DOHH2 (cell line): ENCODE measurements around the gene MYLK.
"Not testable (repeated sequence)": the region's sequence is repeated elsewhere in the genome, so short reads cannot be mapped to it uniquely, and the experiment has no call there.

Experiments used
- H3F3A ChIP-seq: fragments of 200-600 bp; sonication (generic), shearing (Covaris generic); 2 replicates; pipeline ENCODE4 v1.6.0; 2016; ENCODE audit warnings: antibody characterized with exemption, mild to moderate bottlenecking; ENCODE audit not compliant: control insufficient read depth, insufficient read depth
- H3K27ac ChIP-seq: fragments of 200-600 bp; sonication (generic); 2 replicates; pipeline ENCODE4 v1.5.1; 2014; ENCODE audit warnings: low read depth, mild to moderate bottlenecking, low read length, moderate library complexity
- H3K27me3 ChIP-seq: fragments of 200-600 bp; sonication (generic); 2 replicates; pipeline ENCODE4 v1.6.1; 2014; ENCODE audit warnings: mild to moderate bottlenecking, low read length, mixed read lengths; ENCODE audit not compliant: control insufficient read depth
- H3K36me3 ChIP-seq: fragments of 200-600 bp; sonication (generic); 2 replicates; pipeline ENCODE4 v1.6.1; 2014; ENCODE audit warnings: mild to moderate bottlenecking, low read length, moderate library complexity, mixed read lengths; ENCODE audit not compliant: control insufficient read depth
- H3K4me1 ChIP-seq: fragments of 200-600 bp; sonication (generic); 2 replicates; pipeline ENCODE4 v1.6.1; 2014; ENCODE audit warnings: mild to moderate bottlenecking, low read length, mixed read lengths; ENCODE audit not compliant: control insufficient read depth
- H3K4me2 ChIP-seq: fragments of 200-600 bp; sonication (generic); 2 replicates; pipeline ENCODE4 v1.6.0; 2014; ENCODE audit warnings: mild to moderate bottlenecking, low read length, moderate library complexity
- H3K4me3 ChIP-seq: fragments of 200-600 bp; sonication (generic); 2 replicates; pipeline ENCODE4 v1.5.1; 2014; ENCODE audit warnings: mild to moderate bottlenecking, low read length, mixed read lengths
- H3K79me2 ChIP-seq: fragments of 200-600 bp; sonication (generic); 2 replicates; pipeline ENCODE4 v1.6.1; 2014; ENCODE audit warnings: mild to moderate bottlenecking, low read length, mixed read lengths; ENCODE audit not compliant: control insufficient read depth
- H3K9me2 ChIP-seq: fragments of 200-600 bp; sonication (generic); replicated peaks from 2 replicates; pipeline ENCODE4 v1.6.1; 2014; ENCODE audit warnings: mild to moderate bottlenecking, low read length, mixed read lengths; ENCODE audit not compliant: control insufficient read depth
- H3K9me3 ChIP-seq: fragments of 200-600 bp; sonication (generic); 2 replicates; pipeline ENCODE4 v1.6.1; 2014; ENCODE audit warnings: antibody characterized with exemption, low read length, mixed read lengths; ENCODE audit not compliant: control insufficient read depth, insufficient read depth
- H4K20me1 ChIP-seq: fragments of 200-600 bp; sonication (generic); 2 replicates; pipeline ENCODE4 v1.6.0; 2014; ENCODE audit warnings: low read depth, mild to moderate bottlenecking, antibody characterized with exemption, low read length, moderate library complexity; ENCODE audit not compliant: control insufficient read depth, insufficient read depth
- CTCF ChIP-seq: fragments of 200-600 bp; sonication (generic); IDR thresholded peaks from one replicate; pipeline ENCODE4 v1.5.1; 2014; ENCODE audit warnings: antibody characterized with exemption, mild to moderate bottlenecking, low read depth, low read length; ENCODE audit not compliant: poor library complexity, severe bottlenecking
- EZH2phosphoT487 ChIP-seq: fragments of 200-600 bp; sonication (generic); IDR thresholded peaks from 2 replicates; pipeline ENCODE4 v1.6.1; 2017; ENCODE audit warnings: borderline replicate concordance, mild to moderate bottlenecking, antibody characterized with exemption, low read length, moderate library complexity, mixed read lengths

The MYLK gene

GRCh38 chr3:123720638-123721037 lies 163.5 kb downstream of the MYLK start:
- Histone ChIP-seq H3K4me1 (no peaks in the 10 kb centered on the region), H3K27me3 (no peaks in the 10 kb centered on the region), H3K79me2 (no peaks in the 10 kb centered on the region), H3K9me2 (no peaks in the 10 kb centered on the region), H4K20me1 (no peaks in the 10 kb centered on the region), H3K36me3 (no peaks in the 10 kb centered on the region), H3K9me3 (no peaks in the 10 kb centered on the region), H3F3A (no peaks in the 10 kb centered on the region), H3K4me2 (no peak overlapping the region), H3K27ac (no peak overlapping the region), H3K4me3 (no peak overlapping the region)
- no peak for TF ChIP-seq CTCF

GRCh38 chr3:123719862-123720453 lies 164.2 kb downstream of the MYLK start:
- H3F3A ChIP-seq, result no peaks in the 10 kb centered on the region
- H3K4me3 ChIP-seq, result no peak overlapping the region
- no peaks in the 10 kb centered on the region for H3K9me3 ChIP-seq
- H3K4me2 ChIP-seq, result no peak overlapping the region
- H3K27me3 ChIP-seq, result no peaks in the 10 kb centered on the region
- no peak overlapping the region for H3K27ac ChIP-seq
- no peaks in the 10 kb centered on the region for H3K9me2 ChIP-seq
- no peaks in the 10 kb centered on the region for H4K20me1 ChIP-seq
- no peaks in the 10 kb centered on the region for H3K79me2 ChIP-seq
- H3K36me3 ChIP-seq, result no peaks in the 10 kb centered on the region
- TF ChIP-seq EZH2phosphoT487 (no peak), CTCF (no peak)
- H3K4me1 ChIP-seq, result no peaks in the 10 kb centered on the region

GRCh38 chr3:123719061-123719756 lies 164.9 kb downstream of the MYLK start:
- TF ChIP-seq CTCF, result peak; percentile 67
- H3K9me2 ChIP-seq, H4K20me1 ChIP-seq, H3K36me3 ChIP-seq, H3K4me1 ChIP-seq, H3K9me3 ChIP-seq, H3K79me2 ChIP-seq, H3K27me3 ChIP-seq, H3F3A ChIP-seq, H3K27ac ChIP-seq, H3K4me3 ChIP-seq, H3K4me2 ChIP-seq: not testable (repeated sequence)
